GM12878 (cell line): ENCODE results near the gene ABHD6. TPM values are rescaled to one million over a fixed set of nuclear protein-coding genes. Genes with fewer than 3 reads are reported as not detected.

Experiments used
- ATAC-seq: fragments of 200-7000 bp; cut with Tn5 transposase; 3 replicates; pipeline ENCODE4 v1.9.1; 2020; ENCODE audit warnings: mild to moderate bottlenecking, moderate library complexity
- BruUV-seq: library from RNA; stranded (reverse); fragments of 400-500 nt; replicated peaks from 2 replicates; lab custom pipeline; 2021; lab: Mats Ljungman, UMichigan
- CTCF ChIA-PET: fragments of 300-600 bp; sonication (Branson Sonifier 250); formaldehyde crosslinking; extraction: SDS; loops from one replicate; lab custom pipeline; 2021; ENCODE audit warnings: inconsistent platforms; lab: Yijun Ruan, JAX
- POLR2A ChIA-PET: fragments of 350-600 bp; formaldehyde crosslinking; extraction: SDS; loops from one replicate; lab custom pipeline; 2021; ENCODE audit warnings: inconsistent platforms; lab: Charles Lee
- RAD21 ChIA-PET: fragments of 300-600 bp; sonication (Branson Sonifier 250); formaldehyde crosslinking; loops from one replicate; lab custom pipeline; 2023; ENCODE audit warnings: antibody characterized with exemption; ENCODE audit not compliant: unreplicated experiment; lab: Charles Lee
- SMC1A ChIA-PET: fragments of 300-600 bp; sonication (Branson Sonifier 250); formaldehyde crosslinking; loops from one replicate; lab custom pipeline; 2023; ENCODE audit not compliant: unreplicated experiment, uncharacterized antibody; lab: Charles Lee
- DNase-seq: peaks from one replicate; pipeline ENCODE4 v3.0.0-alpha.2; 2011; ENCODE audit warnings: low read depth, low spot score
- FAIRE-seq: peaks from 3 replicates; lab custom pipeline; 2011; peaks lifted over from hg19 to GRCh38; lab: Jason Lieb, UNC
- H2AFZ ChIP-seq: 2 replicates; pipeline ENCODE4 v1.6.0; 2011; ENCODE audit warnings: low read depth, low read length, control low read depth; ENCODE audit not compliant: control insufficient read depth
- H3K27ac ChIP-seq: 2 replicates; pipeline ENCODE4 v1.5.1; 2011; ENCODE audit warnings: control low read depth; ENCODE audit not compliant: control insufficient read depth, insufficient read depth
- H3K27me3 ChIP-seq, 2 experiments: replicated peaks in 1 of 2; 2 replicates each; pipeline versions ENCODE4 v1.6.0 to v1.6.1; 2011; ENCODE audit warnings: low read length in 1 of 2; ENCODE audit not compliant: control insufficient read depth in 2 of 2, insufficient read depth in 2 of 2
- H3K36me3 ChIP-seq, 2 experiments: 2 replicates each; pipeline ENCODE4 v1.5.1; 2011; ENCODE audit warnings: low read length in 1 of 2; ENCODE audit not compliant: control insufficient read depth in 2 of 2, insufficient read depth in 2 of 2
- H3K4me1 ChIP-seq: 2 replicates; pipeline ENCODE4 v1.6.1; 2011; ENCODE audit warnings: mild to moderate bottlenecking, low read length, moderate library complexity, mixed read lengths; ENCODE audit not compliant: control insufficient read depth, insufficient read depth
- H3K4me2 ChIP-seq: 2 replicates; pipeline ENCODE4 v1.6.0; 2011; ENCODE audit warnings: control low read depth; ENCODE audit not compliant: control insufficient read depth, insufficient read depth
- H3K4me3 ChIP-seq: fragments of 200-600 bp; sonication (generic); 2 replicates; pipeline ENCODE4 v1.5.1; 2016
- H3K79me2 ChIP-seq: 2 replicates; pipeline ENCODE4 v1.6.0; 2011; ENCODE audit warnings: low read length; ENCODE audit not compliant: control insufficient read depth, insufficient read depth
- H3K9ac ChIP-seq: 2 replicates; pipeline ENCODE4 v1.8.0; 2011; ENCODE audit warnings: low read length, control low read depth, mixed read lengths; ENCODE audit not compliant: control insufficient read depth, insufficient read depth
- H3K9me3 ChIP-seq: replicated peaks from 3 replicates; pipeline ENCODE4 v1.5.1; 2011; ENCODE audit warnings: mild to moderate bottlenecking, low read length; ENCODE audit not compliant: control insufficient read depth, insufficient read depth
- H4K20me1 ChIP-seq: 2 replicates; pipeline ENCODE4 v1.6.0; 2011; ENCODE audit not compliant: control insufficient read depth, insufficient read depth
- CBX3 ChIP-seq: fragments of 200-600 bp; sonication (generic); IDR thresholded peaks from 2 replicates; pipeline ENCODE4 v1.6.1; 2016; ENCODE audit warnings: low read depth, borderline replicate concordance
- CBX5 ChIP-seq: sonication (generic); IDR thresholded peaks from 2 replicates; pipeline ENCODE4 v1.6.1; 2016; ENCODE audit warnings: low read depth, moderate library complexity, mild to moderate bottlenecking, inconsistent platforms
- CHD2 ChIP-seq: IDR thresholded peaks from 2 replicates; pipeline ENCODE4 v1.6.1; 2011; ENCODE audit warnings: low read depth, low read length, improper control_type of control experiment, borderline replicate concordance
- DPF2 ChIP-seq: fragments of 450-650 bp; IDR thresholded peaks from 2 replicates; pipeline ENCODE4 v1.6.1; 2017; ENCODE audit warnings: mild to moderate bottlenecking
- FOXM1 ChIP-seq: IDR thresholded peaks from 2 replicates; pipeline ENCODE4 v1.6.1; 2012; ENCODE audit warnings: low read depth, mild to moderate bottlenecking, inconsistent platforms, low read length, moderate library complexity
- HDAC6 ChIP-seq: fragments of 200-600 bp; sonication (generic); IDR thresholded peaks from one replicate; pipeline ENCODE4 v1.8.0; 2017; ENCODE audit warnings: antibody characterized with exemption; ENCODE audit not compliant: unreplicated experiment
- MXI1 ChIP-seq: fragments of 150-350 bp; IDR thresholded peaks from 2 replicates; pipeline ENCODE4 v1.6.1; 2011; ENCODE audit warnings: low read depth, mild to moderate bottlenecking, inconsistent platforms, low read length, improper control_type of control experiment
- MYC ChIP-seq: IDR thresholded peaks from 2 replicates; pipeline ENCODE4 v1.6.1; 2011; ENCODE audit warnings: mild to moderate bottlenecking, low read length, moderate library complexity, inconsistent platforms; ENCODE audit not compliant: insufficient read depth, insufficient replicate concordance, insufficient read length, severe bottlenecking
- POU2F2 ChIP-seq: IDR thresholded peaks from 3 replicates; pipeline ENCODE4 v1.6.1; 2011; ENCODE audit warnings: low read depth, mild to moderate bottlenecking, low read length, borderline replicate concordance
- SRF ChIP-seq, 2 experiments: IDR thresholded peaks; 2 replicates each; pipeline ENCODE4 v1.6.1; 2011; ENCODE audit warnings: low read depth in 2 of 2, low read length in 2 of 2, mild to moderate bottlenecking in 1 of 2, moderate library complexity in 1 of 2
- TAF1 ChIP-seq: IDR thresholded peaks from 2 replicates; pipeline ENCODE4 v1.6.1; 2011; ENCODE audit warnings: mild to moderate bottlenecking, low read depth, low read length, borderline replicate concordance
- TCF12 ChIP-seq: IDR thresholded peaks from 2 replicates; pipeline ENCODE4 v1.6.1; 2011; ENCODE audit warnings: low read depth, mild to moderate bottlenecking, low read length
- WGBS: methylation state at CpG from one replicate; pipeline ENCODE4 v1.1.6; 2016; ENCODE audit warnings: low lambda C conversion rate; ENCODE audit not compliant: insufficient replicate concordance, insufficient coverage; ENCODE audit errors: missing lambda C conversion rate; 5-methylcytosine and 5-hydroxymethylcytosine counted together
- in situ Hi-C: fragments of 300-500 bp; cut with MboI; formaldehyde crosslinking; loops from 9 replicates; pipeline ENCODE4 v1.14.3; 2018; ENCODE audit warnings: mixed read lengths
- intact Hi-C: fragments of 100-400 bp; cut with micrococcal nuclease; formaldehyde crosslinking; loops from one replicate; pipeline ENCODE4 v1.14.2; 2022; ENCODE audit not compliant: unreplicated experiment
- polyA plus RNA-seq, 11 experiments: library from polyadenylated mRNA; depleted of rRNA in 4 of 11; unstranded in 6 of 11; stranded (reverse) in 5 of 11; fragments of >200 nt; fragmentation: Nextera tagmentation in 4 of 11; fragmentation: Illumina TruSeq in 1 of 11; extraction: Ambion mirVana in 4 of 11; extraction: Trizol in 1 of 11; gene quantifications; 1 replicate in 1 of 11; 2 replicates in 10 of 11; pipeline versions ENCODE4 v1.2.1 to v1.2.3, GENCODE V29; 2011 to 2016; ENCODE audit warnings: inconsistent platforms in 2 of 11, missing spikeins in 2 of 11, low read depth in 1 of 11
- total RNA-seq, 4 experiments: library from RNA; depleted of rRNA in 3 of 4; stranded (reverse); fragments of >200 nt in 3 of 4; fragmentation: Illumina TruSeq in 1 of 4; extraction: Trizol in 1 of 4; gene quantifications; 2 replicates each; pipeline versions ENCODE4 v1.2.1 to v1.2.3, GENCODE V29; 2013 to 2021
- TF ChIP-seq, protein P1 (sequence below), 3 experiments: IDR thresholded peaks in 2 of 3; conservative IDR thresholded peaks in 1 of 3; 2 replicates each; pipeline ENCODE4 v1.5.1; 2011; ENCODE audit warnings: low read depth in 3 of 3, low read length in 3 of 3, mild to moderate bottlenecking in 3 of 3, control low read depth in 2 of 3, moderate library complexity in 2 of 3, inconsistent platforms in 1 of 3, mixed read lengths in 1 of 3; ENCODE audit not compliant: control insufficient read depth in 2 of 3, insufficient read depth in 1 of 3; ENCODE audit errors: extremely low read depth in 1 of 3
- TF ChIP-seq, protein P2 (sequence below): fragments of 450-650 bp; IDR thresholded peaks from 2 replicates; pipeline ENCODE4 v1.6.1; 2017; ENCODE audit warnings: low read depth, mild to moderate bottlenecking, moderate library complexity
- TF ChIP-seq, protein P3 (sequence below): fragments of 450-650 bp; IDR thresholded peaks from 2 replicates; pipeline ENCODE4 v1.6.1; 2014; ENCODE audit warnings: mild to moderate bottlenecking
- TF ChIP-seq, protein P4 (sequence below): fragments of 450-650 bp; conservative IDR thresholded peaks from 2 replicates; pipeline ENCODE4 v1.6.1; 2017; ENCODE audit warnings: mild to moderate bottlenecking, moderate library complexity

The ABHD6 gene
- total and polyA plus RNA-seq, 10 of the 15 experiments (the other 5 are each of a cell fraction or from before 2014, with no cell fraction given) = 1.4 to 33.2 (median 3.2) TPM

DNA sequence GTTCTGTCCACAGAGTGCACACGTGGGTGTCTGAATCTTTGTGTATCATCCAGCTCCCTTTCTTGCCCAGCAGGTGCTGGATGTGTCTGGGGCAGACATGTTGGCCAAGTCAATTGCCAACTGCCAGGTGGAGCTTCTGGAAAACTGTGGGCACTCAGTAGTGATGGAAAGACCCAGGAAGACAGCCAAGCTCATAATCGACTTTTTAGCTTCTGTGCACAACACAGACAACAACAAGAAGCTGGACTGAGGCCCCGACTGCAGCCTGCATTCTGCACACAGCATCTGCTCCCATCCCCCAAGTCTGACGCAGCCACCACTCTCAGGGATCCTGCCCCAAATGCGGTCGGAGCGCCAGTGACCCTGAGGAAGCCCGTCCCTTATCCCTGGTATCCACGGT is 55.9 kb downstream of the ABHD6 start:
- H3K9ac ChIP-seq = no peak overlapping the region
- DNase-seq (no peak), ATAC-seq (no peak), FAIRE-seq (no peak)
- no peaks in the 10 kb centered on the region for H4K20me1 ChIP-seq
- H3K4me3 ChIP-seq = no peak overlapping the region
- 65% methylated on average over 9 of the region's 9 CpGs for WGBS
- H2AFZ ChIP-seq = no peak overlapping the region
- no peaks in the 10 kb centered on the region for H3K4me1 ChIP-seq
- ChIA-PET SMC1A (interaction anchor here (1.1 kb wide), 1 partner anchor 104 kb away, joined by 4 read pairs; no protein-coding TSS in a partner anchor), POLR2A (no interaction called here), RAD21 (no interaction called here), CTCF (interaction anchor here (1.2 to 1.9 kb wide), 2 partner anchors 106 to 115 kb away, joined by 3 to 9 read pairs; no protein-coding TSS in a partner anchor)
- no peaks in the 10 kb centered on the region for H3K79me2 ChIP-seq
- H3K4me2 ChIP-seq = no peak overlapping the region
- BruUV-seq = no TSS peak
- H3K27ac ChIP-seq = no peak overlapping the region
- TF ChIP-seq, protein P1, sequence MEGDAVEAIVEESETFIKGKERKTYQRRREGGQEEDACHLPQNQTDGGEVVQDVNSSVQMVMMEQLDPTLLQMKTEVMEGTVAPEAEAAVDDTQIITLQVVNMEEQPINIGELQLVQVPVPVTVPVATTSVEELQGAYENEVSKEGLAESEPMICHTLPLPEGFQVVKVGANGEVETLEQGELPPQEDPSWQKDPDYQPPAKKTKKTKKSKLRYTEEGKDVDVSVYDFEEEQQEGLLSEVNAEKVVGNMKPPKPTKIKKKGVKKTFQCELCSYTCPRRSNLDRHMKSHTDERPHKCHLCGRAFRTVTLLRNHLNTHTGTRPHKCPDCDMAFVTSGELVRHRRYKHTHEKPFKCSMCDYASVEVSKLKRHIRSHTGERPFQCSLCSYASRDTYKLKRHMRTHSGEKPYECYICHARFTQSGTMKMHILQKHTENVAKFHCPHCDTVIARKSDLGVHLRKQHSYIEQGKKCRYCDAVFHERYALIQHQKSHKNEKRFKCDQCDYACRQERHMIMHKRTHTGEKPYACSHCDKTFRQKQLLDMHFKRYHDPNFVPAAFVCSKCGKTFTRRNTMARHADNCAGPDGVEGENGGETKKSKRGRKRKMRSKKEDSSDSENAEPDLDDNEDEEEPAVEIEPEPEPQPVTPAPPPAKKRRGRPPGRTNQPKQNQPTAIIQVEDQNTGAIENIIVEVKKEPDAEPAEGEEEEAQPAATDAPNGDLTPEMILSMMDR (IDR thresholded peaks at IDR 0.05 in 2 of 3, conservative IDR thresholded peaks at IDR 0.05 in 1 of 3; ENCODE audit: control insufficient read depth in 2 of 3, extremely low read depth in 1 of 3, insufficient read depth in 1 of 3, low read depth in 3 of 3, low read length in 3 of 3) = no peak
- no peak for TF ChIP-seq POU2F2
- TF ChIP-seq TCF12 = no peak
- TF ChIP-seq SRF (IDR thresholded peaks at IDR 0.05; ENCODE audit: low read depth in 2 of 2, low read length in 2 of 2) = no peak
- TF ChIP-seq, protein P2, sequence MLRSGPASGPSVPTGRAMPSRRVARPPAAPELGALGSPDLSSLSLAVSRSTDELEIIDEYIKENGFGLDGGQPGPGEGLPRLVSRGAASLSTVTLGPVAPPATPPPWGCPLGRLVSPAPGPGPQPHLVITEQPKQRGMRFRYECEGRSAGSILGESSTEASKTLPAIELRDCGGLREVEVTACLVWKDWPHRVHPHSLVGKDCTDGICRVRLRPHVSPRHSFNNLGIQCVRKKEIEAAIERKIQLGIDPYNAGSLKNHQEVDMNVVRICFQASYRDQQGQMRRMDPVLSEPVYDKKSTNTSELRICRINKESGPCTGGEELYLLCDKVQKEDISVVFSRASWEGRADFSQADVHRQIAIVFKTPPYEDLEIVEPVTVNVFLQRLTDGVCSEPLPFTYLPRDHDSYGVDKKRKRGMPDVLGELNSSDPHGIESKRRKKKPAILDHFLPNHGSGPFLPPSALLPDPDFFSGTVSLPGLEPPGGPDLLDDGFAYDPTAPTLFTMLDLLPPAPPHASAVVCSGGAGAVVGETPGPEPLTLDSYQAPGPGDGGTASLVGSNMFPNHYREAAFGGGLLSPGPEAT = no peak
- no peak for TF ChIP-seq CBX3
- no peak for TF ChIP-seq TAF1
- TF ChIP-seq CHD2 = no peak
- TF ChIP-seq, protein P3, sequence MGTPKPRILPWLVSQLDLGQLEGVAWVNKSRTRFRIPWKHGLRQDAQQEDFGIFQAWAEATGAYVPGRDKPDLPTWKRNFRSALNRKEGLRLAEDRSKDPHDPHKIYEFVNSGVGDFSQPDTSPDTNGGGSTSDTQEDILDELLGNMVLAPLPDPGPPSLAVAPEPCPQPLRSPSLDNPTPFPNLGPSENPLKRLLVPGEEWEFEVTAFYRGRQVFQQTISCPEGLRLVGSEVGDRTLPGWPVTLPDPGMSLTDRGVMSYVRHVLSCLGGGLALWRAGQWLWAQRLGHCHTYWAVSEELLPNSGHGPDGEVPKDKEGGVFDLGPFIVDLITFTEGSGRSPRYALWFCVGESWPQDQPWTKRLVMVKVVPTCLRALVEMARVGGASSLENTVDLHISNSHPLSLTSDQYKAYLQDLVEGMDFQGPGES = no peak
- no peak for TF ChIP-seq MYC
- TF ChIP-seq, protein P4, sequence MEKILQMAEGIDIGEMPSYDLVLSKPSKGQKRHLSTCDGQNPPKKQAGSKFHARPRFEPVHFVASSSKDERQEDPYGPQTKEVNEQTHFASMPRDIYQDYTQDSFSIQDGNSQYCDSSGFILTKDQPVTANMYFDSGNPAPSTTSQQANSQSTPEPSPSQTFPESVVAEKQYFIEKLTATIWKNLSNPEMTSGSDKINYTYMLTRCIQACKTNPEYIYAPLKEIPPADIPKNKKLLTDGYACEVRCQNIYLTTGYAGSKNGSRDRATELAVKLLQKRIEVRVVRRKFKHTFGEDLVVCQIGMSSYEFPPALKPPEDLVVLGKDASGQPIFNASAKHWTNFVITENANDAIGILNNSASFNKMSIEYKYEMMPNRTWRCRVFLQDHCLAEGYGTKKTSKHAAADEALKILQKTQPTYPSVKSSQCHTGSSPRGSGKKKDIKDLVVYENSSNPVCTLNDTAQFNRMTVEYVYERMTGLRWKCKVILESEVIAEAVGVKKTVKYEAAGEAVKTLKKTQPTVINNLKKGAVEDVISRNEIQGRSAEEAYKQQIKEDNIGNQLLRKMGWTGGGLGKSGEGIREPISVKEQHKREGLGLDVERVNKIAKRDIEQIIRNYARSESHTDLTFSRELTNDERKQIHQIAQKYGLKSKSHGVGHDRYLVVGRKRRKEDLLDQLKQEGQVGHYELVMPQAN = no peak
- no peak for TF ChIP-seq MXI1
- no peak for TF ChIP-seq FOXM1
- TF ChIP-seq CBX5 = no peak
- TF ChIP-seq HDAC6 = no peak
- TF ChIP-seq DPF2 = no peak
- in situ Hi-C loops = no loop called here
- no peaks in the 10 kb centered on the region; a peak in 1 of 4 replicates for H3K27me3 ChIP-seq
- peaks cover 1 to 5% of the 10 kb centered on the region in 2 experiments; a peak in 1 of 4 replicates for H3K36me3 ChIP-seq
- intact Hi-C loops = no loop called here
- no peaks in the 10 kb centered on the region for H3K9me3 ChIP-seq
